ENCODE data around the gene GSG1L2.

DNA sequence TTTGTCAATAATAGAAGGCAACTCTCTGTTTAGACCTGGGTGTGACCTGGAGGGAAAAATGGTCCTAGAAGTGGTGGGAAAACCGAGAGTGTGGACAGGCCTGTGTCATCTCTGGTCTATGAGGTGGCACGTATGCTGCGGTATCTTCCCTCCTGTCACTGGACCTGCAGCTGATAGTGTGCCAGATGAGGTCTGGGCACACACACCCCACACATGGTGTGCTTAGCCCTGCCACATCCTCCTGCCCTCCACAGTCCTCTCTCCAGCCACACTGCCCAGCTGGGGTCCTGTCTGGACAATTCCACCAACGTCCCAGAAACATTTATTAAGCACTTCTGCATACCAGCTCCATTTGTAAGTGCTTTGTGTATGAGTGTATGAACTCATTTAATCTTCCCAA lies 41.1 kb upstream of the GSG1L2 start:
- TF ChIP-seq POLR2A (IDR thresholded peaks at IDR 0.05), result no peak
- TF ChIP-seq, protein P1, sequence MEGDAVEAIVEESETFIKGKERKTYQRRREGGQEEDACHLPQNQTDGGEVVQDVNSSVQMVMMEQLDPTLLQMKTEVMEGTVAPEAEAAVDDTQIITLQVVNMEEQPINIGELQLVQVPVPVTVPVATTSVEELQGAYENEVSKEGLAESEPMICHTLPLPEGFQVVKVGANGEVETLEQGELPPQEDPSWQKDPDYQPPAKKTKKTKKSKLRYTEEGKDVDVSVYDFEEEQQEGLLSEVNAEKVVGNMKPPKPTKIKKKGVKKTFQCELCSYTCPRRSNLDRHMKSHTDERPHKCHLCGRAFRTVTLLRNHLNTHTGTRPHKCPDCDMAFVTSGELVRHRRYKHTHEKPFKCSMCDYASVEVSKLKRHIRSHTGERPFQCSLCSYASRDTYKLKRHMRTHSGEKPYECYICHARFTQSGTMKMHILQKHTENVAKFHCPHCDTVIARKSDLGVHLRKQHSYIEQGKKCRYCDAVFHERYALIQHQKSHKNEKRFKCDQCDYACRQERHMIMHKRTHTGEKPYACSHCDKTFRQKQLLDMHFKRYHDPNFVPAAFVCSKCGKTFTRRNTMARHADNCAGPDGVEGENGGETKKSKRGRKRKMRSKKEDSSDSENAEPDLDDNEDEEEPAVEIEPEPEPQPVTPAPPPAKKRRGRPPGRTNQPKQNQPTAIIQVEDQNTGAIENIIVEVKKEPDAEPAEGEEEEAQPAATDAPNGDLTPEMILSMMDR (IDR thresholded peaks at IDR 0.05), result no peak
- TF ChIP-seq EP300 (IDR thresholded peaks at IDR 0.05), result no peak

Data from tibial nerve (tissue), 4 donors.